ENCODE data around the gene DHX58.

DNA sequence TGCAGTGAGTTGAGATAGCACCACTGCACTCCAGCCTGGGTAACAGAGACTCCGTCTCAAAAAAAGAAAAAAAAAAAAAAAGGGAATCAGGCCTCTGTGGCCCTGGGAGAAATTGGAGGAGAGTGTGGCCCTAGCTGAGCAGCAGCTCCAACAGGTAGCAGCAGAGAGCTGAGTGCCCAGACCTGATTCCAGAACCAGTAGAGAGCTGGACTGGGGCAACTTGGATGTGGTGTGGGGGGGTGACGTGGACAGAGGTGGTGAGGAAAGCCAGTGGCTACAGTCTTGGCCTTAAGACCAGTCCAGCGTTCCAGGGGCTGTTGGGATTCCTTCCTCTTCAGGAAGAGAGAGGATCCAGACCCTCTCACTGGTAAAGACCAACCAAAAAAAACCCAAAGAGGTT is 11.7 kb upstream of the DHX58 start:
- TF ChIP-seq CTCF (IDR thresholded peaks at IDR 0.05 in 4 of 5, conservative IDR thresholded peaks at IDR 0.05 in 1 of 5) (no peak), POLR2A (IDR thresholded peaks at IDR 0.05) (no peak)

Data from gastrocnemius medialis (tissue), 4 donors.